Spleen (tissue), 7 donors: Measurements from ENCODE around the gene SESN3.

Experiments
- CTCF ChIP-seq, 11 experiments: fragments of 200-600 bp in 7 of 11; fragments of 450-650 bp in 4 of 11; sonication (generic) in 4 of 11; IDR thresholded peaks in 8 of 11; conservative IDR thresholded peaks in 3 of 11; 1 replicate in 7 of 11; 2 replicates in 4 of 11; pipeline versions ENCODE4 v1.4.0 to v1.8.0; 2016 to 2021; ENCODE audit warnings: antibody characterized with exemption in 11 of 11, inconsistent platforms in 4 of 11, mild to moderate bottlenecking in 1 of 11
- POLR2AphosphoS5 ChIP-seq, 3 donors: sonication (generic); formaldehyde crosslinking; IDR thresholded peaks; one replicate each; pipeline ENCODE4 v1.5.1; 2017; ENCODE audit warnings: antibody characterized with exemption in 3 of 3
- donor health status: DM: no; HTN: no; CAD: no; lungs with moderate emphysema.
- donor health status: DM: no; HTN: no; CAD: no.
- donor health status: DM: no; HTN: no; CAD: no.

GRCh38 chr11:95255251-95256145 is 24.5 kb upstream of the SESN3 start:
- no peak for TF ChIP-seq POLR2AphosphoS5 (IDR thresholded peaks at IDR 0.05)
- TF ChIP-seq CTCF (IDR thresholded peaks at IDR 0.05 in 8 of 11, conservative IDR thresholded peaks at IDR 0.05 in 3 of 11) = no peak
